ENCODE measurements around the gene ZBTB7C. TPM values are rescaled to one million over a fixed set of nuclear protein-coding genes. Genes with fewer than 3 reads are reported as not detected.

ZBTB7C gene
- total RNA-seq, 1 donor from 2014 or later: 44.2 TPM

DNA sequence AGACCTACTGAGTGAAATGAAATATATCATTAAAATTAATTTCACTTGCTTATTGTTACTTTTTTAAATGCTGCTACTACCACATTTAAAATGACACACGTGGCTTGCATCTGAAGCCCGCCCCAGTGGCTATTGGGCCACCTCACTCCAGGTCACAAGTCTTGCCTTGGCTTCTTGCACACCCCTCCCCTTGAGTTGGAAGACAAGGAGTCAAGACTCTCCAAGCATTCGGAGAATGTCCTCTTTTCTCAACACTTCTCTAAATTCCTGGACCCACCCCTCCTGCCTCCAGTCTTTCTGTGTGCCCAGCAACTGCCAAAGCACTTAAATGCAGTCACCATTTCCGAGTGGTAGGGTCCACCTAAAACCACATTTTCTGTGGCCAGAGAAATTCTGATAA lies 73.4 kb downstream of the ZBTB7C start:
- DNase-seq (ENCODE audit: low spot score): no peak
- ATAC-seq: peak; percentile 36
- intact Hi-C loops (cut with DNase I): no loop called here

DNA sequence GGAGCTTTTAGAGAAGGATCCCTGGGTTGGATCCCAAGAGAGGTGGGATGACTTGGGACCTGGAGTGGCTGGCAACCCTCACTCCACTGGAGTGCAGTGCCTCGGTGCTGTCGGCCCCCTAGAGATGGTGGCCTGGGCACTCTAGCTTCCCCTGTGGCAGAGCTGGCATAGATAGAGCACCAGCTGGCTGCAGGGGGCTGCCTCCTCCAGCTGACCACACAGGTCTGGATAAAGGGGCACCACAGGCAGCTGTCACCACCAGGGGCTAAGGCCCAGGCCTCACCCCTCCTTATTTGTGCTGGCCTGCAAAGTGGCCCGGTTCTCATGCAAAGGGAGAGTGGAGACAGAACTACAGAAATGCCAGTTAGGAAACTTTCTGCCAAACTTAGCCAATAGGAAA lies 74.3 kb downstream of the ZBTB7C start:
- intact Hi-C loops (cut with DNase I): no loop called here
- ATAC-seq: no peak
- DNase-seq (ENCODE audit: low spot score): peak; percentile 39

DNA sequence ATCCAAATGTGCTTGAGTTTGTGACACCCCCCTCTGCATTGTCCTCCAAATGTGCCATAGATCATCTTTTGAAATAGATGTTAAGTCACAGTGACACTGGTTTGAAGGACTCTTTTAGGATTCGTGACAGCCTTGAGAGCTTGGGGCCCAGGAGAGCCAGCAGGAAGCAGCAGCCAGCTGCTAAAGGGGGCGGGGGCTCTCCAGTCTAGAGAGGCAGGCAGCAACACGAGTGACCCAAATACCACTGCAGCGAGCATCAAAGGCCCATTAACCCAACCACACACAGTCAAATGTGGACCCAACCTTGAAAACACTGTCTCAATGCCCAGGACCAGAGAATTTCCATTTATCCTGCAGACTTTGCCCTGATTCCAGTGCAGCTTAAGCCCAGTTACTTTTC lies 75.6 kb downstream of the ZBTB7C start:
- ATAC-seq: no peak
- DNase-seq (ENCODE audit: low spot score): no peak
- intact Hi-C loops (cut with DNase I): no loop called here

DNA sequence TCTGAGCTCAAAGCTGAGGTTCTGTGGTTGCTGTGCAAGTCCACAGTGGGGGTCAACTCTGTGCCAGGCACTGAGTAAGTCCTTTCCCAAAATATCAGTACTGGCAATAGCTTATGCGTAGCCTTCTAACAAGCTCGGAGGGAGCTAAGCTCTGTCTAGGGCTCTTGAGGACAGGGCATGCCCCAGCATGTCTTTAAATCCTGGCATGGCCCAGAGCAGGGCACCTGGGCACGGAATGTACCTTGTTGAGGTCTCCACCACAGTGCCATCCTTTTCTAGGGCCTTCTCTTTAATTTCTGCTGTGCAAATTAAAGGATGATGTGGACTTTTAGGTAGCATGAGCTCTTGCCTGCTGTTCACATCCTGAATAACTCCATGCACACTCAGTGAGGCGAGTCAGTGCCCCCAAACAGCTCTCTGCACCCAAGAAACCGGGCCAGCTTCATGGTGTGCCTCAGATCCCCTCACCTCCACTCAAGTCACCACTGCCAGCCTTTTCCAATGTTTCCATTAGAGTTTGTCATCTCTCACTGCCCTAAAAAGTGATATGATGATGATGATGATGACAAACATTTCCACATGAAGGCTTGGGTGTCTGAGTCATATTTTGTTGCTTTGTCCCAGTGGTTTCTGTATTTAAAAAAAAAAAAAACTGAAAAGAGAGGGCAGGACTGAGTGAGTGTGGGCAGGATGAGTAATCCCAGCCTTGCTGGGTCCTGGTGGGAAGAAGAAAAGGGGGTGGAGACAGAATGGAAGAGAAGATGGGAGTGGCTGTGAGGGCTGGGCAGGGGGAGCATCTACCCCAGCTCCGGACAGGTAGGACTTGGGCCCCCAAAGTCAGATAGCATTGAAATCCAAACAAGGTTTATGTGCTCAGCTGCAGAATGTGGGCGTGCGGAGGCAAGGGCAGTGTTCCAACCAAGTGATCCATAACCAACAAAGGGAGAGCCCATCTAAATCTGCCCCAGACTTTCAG lies 78.9 kb downstream of the ZBTB7C start:
- ATAC-seq (no peak), DNase-seq (ENCODE audit: low spot score) (no peak)
- intact Hi-C loops (cut with DNase I): no loop called here

DNA sequence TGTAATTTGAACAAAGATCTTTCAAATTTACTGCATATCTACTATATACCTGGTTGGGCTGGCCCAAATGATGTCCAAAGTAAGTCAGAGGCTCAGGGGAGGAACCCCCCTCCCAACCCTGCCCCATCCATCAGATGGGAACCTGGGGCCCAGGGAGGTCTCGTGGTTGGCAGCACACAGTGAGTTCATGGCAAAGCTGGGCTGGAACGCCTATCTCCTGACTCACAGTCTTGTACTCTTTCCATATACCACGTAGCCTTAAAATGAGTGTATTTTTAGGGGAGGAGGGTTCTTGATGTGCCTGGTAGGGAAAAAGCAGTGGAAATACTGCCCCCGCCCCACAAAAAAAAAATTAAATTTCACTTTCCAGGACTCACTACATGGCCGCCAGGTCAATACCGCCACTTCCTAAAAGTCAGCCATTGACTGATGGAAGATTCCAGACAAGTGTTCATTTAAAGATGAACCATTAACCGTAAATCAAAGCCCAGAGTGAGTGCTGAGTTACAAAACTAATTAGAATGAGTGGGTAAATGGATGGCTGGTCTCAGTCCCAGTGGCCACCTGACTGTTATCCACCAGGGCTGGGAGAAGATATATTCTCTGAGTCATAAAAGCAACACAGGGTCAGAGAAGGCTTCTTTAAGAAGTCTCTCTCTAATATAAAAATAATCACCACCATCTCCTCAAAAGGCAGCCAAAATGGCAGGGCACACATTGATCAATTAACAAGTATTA lies 80.5 kb downstream of the ZBTB7C start:
- intact Hi-C loops (cut with DNase I): no loop called here
- no peak for ATAC-seq
- DNase-seq (ENCODE audit: low spot score): no peak

DNA sequence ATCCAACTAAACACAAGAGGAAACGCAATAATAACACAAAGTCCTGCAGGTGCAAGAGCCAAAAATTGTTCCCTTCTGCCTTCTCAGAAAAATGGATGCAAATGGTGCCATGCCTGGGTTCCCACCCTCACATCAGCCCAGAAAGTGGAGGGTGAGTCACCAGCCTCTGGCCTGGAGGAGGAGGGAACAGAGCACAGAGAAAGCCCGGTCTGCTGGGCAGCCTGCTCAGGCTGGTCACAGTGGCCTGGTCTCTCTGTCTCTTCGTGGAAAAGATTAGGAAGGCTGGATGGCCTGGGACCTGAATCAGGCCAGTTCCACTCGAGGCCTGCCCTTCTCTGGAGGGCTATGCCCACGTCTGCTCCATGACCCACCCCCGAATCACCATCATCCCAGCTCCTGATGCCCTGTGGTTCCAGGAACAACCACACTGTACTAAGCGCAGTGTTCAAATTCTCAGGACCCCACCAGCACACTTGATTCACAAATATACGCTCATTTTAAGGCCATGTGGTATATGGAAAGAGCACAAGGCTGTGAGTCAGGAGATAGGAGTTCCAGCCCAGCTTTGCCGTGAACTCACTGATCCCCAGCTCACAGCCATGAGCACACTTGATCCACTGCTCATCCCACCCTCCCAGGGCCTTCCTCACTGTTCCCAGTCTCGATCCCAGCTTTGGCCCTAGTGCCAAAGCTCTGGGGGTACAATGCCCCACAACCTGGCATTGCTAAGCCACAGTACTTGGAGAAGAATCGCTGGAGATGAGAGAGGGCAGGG lies 82.1 kb downstream of the ZBTB7C start:
- DNase-seq (ENCODE audit: low spot score) (no peak), ATAC-seq (peak; percentile 37)
- intact Hi-C loops (cut with DNase I): no loop called here

DNA sequence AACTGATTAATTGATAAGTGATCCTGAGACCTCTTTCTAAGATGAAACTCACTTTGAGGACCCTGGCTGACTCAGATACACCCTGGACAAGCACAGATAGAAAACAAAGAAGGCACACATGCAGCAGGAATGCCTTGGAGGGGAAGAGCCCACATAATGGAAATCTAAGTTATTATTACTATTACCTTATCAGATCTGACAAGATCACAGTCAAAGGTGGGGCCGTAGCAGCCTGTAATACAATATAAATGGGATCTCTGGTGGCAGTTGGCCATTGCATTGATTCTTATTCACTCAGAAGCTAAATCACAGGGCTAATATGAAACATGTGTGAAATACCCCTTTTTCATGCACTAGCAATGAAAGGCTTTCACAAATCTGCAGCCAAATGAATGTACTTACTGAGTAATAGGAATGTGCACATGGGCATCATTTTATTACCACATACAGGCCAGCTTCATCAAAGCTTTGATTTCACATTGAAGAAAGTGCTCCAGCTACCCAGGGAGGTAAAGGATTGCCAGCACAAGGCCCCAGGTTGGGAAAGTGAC lies 84.0 kb downstream of the ZBTB7C start:
- DNase-seq (ENCODE audit: low spot score): no peak
- ATAC-seq: no peak
- intact Hi-C loops (cut with DNase I): no loop called here

DNA sequence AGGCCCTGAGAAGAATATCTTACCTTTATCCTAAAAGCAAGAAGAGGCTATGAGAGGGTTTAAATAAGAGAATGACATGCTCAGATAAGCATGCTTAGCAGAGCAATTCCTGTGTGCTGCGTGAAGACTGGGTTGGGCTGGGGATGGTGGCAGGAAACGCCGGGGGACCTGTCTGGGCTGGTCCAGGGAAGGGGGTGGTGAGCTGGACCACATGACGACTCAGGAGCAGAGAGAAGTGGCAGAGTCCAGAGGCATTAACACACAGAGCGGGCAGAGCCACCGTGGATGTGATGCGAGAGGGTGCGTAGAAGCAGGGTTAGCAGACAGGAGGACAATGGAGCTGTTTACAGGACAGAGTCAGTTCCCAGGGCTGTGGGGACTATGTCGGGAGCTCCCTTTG lies 84.5 kb downstream of the ZBTB7C start:
- DNase-seq (ENCODE audit: low spot score) (no peak), ATAC-seq (no peak)
- intact Hi-C loops (cut with DNase I): no loop called here

DNA sequence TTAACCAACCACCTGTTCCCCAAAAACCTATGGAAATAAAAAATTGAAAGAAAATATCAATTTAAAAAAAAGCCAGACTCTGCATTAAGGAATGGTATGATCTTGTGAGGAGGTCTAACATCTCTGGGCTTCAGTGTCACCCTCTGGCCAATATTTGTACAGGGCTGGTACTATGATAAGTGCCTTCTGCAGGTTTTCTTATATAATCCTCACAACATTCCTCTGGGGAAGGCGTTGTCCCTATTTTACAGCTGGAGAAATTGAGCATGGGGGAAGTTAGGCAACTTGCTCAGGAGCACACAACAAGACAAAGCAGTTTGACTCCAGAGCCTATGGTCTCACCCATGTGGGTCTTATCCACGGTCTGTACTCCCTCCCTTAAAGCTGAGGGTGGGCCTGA lies 86.0 kb downstream of the ZBTB7C start:
- no peak for ATAC-seq
- DNase-seq (ENCODE audit: low spot score): no peak
- intact Hi-C loops (cut with DNase I): no loop called here

DNA sequence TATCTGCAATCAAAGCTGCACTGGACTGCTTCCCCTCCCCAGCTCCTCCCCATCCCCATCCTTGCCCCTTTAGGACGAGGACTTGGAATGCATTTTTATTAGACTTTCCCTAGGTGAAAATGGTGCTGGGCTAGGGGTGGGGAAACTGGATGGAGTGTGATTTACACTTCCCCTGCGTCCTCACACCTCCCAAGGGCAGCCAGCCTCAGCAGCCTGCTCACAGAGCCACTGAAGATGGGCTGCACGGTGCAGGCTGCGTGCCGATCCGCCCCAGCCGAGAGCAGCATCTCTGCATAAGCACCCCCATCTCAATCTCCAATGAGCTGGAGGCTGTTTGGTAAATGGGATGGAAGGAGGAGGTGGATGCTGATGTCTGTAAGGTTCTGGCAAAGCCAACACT lies 87.6 kb downstream of the ZBTB7C start:
- intact Hi-C loops (cut with DNase I): no loop called here
- ATAC-seq: no peak
- no peak for DNase-seq (ENCODE audit: low spot score)

DNA sequence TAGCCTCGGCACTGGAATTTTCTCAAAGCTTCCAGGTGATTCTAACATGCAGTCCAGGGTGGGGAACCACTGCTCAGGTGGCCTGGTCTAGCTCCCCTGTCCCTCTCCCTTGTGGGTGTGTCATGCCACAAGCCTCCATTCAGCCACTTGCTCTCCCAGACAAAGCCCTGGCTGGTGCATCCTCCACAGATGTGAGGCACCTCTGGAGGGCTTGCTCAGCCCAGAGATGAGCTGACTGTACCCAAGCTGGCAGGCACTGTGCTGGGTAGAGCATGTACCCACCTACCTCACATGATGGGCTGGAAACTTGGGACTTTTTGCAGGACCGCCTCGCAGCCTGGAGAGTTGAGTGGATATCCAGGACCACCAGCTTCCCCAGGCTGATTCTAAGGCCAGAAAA lies 88.1 kb downstream of the ZBTB7C start:
- ATAC-seq: no peak
- no peak for DNase-seq (ENCODE audit: low spot score)
- intact Hi-C loops (cut with DNase I): no loop called here

DNA sequence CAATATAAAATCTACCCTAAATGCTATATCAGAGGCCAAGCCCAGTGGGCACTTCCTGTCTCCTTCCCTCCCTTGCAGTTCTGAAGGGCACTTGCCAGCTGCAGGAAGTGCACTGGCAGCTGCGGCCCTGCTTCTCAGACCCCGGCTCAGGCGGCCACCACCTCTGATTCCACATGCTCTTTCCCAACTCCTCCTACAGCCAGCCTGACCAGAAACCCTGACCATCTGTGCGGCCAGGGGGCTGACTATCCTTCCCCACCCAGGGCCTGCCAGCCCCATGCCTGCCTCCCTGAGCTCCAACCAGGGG lies 88.6 kb downstream of the ZBTB7C start:
- DNase-seq (ENCODE audit: low spot score): no peak
- intact Hi-C loops (cut with DNase I): no loop called here
- no peak for ATAC-seq

DNA sequence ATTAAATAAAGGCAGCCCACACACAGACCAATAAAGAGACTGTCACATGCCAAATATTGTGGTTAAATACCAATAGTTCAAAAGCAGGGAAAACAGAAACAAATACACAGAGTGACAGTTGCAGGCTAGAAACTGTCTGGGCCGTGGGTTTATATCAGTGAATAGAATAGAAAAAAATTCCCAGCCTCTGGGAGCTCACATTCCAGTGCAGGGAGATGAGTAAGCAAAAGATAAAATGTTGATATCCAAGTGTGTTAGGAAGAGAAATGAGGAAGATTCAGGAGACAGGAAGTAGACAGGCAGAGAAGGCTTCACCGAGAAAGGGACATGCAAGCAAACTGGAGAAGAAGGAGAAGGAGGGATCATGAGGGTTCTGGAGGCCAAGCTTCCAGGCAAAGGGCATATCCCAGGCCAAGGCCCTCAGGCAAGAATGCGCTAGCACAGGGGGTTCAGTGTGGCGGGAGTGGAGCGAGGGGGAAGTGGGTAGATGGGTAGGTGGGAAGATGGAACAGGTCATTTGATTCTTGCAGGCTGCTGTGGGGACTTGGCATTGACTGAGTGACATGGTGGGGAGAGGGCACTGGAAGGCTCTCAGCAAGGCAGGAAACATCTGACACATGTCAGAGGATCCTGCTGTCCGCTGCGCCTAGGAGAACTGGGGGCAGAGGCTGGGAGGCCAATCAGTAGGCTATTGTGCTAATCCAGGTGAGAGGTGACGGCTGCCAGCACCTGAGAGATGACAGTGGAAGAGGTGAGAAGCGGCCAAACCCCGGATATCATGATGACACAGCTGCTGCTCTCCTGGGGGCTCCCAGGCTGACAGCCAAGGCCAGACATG lies 89.2 kb downstream of the ZBTB7C start:
- ATAC-seq (no peak), DNase-seq (ENCODE audit: low spot score) (no peak)
- intact Hi-C loops (cut with DNase I): no loop called here

DNA sequence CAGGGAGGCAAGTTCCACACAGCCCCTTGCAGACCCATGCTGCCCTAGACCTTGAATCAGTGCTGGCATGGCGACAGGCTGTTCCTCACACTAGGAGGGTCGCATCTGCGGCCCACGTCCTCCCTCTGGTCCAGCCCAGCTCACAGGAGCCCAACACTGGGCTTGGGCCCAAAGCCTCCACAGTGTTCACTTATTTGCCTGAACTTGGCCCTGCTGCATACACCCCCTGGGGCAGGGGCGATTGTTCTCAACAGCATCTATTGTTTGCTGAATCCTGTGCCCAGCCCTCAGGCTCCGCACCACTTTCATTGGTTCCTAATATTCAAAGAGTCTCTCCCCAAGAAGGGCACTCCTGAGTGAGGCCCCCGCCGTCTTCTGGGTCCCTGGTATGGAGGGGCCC lies 90.7 kb downstream of the ZBTB7C start:
- intact Hi-C loops (cut with DNase I): no loop called here
- ATAC-seq: no peak
- DNase-seq (ENCODE audit: low spot score): no peak

DNA sequence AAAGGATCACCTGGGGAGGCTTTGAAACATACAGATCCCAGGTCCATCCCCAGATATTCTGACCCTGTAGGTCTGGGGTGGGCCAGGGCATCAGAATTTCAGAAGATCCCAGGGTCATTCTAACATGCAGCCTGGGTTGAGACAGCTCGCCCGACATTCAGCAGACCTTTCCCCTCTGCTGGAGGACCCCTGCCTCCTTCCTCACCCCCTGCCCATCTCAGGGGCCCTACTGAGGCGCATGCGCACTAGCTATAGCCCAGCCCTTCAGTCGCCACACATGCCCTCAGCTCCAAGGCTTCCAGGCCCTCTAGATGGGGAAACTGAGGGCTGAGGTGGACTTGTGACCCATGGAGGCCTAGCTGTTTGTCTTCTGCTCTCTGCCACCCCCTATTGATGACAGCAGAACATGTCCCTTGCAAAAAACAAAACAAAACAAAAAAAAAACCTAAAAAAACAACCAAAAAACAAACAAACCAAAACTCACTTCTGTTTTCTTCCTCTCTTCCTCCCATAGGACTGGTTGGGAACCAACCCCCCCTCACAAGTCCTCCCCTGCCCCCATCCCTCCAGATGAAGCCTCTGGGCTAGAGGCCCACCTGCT lies 91.3 kb downstream of the ZBTB7C start:
- intact Hi-C loops (cut with DNase I): no loop called here
- no peak for DNase-seq (ENCODE audit: low spot score)
- no peak for ATAC-seq

DNA sequence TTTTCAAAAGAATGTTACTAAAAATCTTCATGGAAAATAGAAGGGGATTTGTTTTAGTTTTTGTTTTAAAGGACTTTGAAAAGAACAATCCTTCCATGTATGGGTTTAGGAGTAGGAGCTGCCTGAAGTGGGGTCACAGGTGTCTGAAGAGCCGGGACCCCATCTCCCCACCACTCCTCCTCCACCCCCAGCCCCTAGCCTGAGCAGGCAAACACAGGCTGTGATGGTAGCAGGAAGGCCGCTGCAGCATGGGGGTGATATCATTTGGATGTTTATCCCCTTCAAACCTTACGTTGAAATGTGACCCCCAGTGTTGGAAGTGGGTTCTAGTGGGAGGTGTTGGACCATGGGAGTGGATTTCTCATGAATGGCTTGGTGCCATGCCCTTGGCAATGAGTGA lies 93.0 kb downstream of the ZBTB7C start:
- DNase-seq (ENCODE audit: low spot score) (no peak), ATAC-seq (no peak)
- intact Hi-C loops (cut with DNase I): no loop called here

DNA sequence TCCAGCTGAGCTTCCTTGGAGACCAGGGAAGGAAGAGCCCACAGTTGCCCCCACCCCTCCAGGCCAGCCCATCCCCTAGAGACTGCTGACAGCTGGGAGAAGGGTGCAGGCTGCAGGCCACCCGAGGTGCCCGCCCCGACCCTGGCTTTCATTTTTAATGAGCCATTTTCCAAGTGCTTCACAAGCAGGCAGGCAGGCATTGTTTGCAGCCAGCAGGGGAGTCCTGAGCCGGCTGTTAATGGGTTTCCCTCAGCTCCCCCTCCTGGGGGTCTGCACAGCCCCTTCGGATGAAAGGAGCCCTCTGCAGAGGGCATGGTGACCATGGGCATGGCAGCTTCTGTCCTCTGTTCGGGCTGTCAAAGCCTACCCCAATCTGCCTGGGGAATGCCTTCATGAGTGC lies 94.5 kb downstream of the ZBTB7C start:
- DNase-seq (ENCODE audit: low spot score): no peak
- ATAC-seq: no peak
- intact Hi-C loops (cut with DNase I): no loop called here

DNA sequence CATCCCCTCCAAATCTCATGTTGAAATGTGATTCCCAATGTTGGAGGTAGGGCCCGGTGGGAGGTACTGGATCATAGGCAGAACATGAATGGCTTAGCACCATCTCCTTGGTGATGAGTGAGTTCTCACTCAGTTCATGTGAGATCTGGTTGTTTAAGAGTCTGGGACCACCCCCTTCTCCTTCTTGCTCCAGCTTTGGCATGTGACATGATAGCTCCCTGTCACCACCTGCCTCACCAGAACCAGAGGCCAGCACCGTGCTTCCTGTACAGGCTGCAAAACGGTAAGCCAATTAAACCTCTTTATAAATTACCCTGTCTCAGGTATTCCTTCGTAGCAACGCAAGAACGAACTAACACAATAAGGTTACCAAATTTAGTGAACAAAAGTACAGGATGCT lies 95.4 kb downstream of the ZBTB7C start:
- ATAC-seq (no peak), DNase-seq (ENCODE audit: low spot score) (no peak)
- intact Hi-C loops (cut with DNase I): no loop called here

Data from sciatic nerve (tissue), 2 donors.